Endothelial cell of umbilical vein (primary cell): ENCODE measurements around the gene GRHPR. TPM values are rescaled to one million over a fixed set of nuclear protein-coding genes. Genes with fewer than 3 reads are reported as not detected.

ENCODE experiments used
- BruUV-seq: library from RNA; stranded (reverse); fragments of 400-500 nt; replicated peaks from 2 replicates; lab custom pipeline; 2021; lab: Mats Ljungman, UMichigan
- CTCF ChIA-PET: fragments of 300-600, 350-600 bp; sonication (Branson Sonifier 250); formaldehyde crosslinking; loops from one replicate; lab custom pipeline; 2021; ENCODE audit warnings: antibody characterized with exemption, inconsistent platforms; lab: Charles Lee
- POLR2A ChIA-PET: fragments of 300-600, 350-600 bp; sonication (Branson Sonifier 250); formaldehyde crosslinking; loops from one replicate; lab custom pipeline; 2021; ENCODE audit warnings: antibody characterized with exemption, inconsistent platforms; lab: Charles Lee
- DNase-seq: peaks from one replicate; pipeline ENCODE4 v3.0.0-alpha.2; 2011; ENCODE audit warnings: low read depth, low spot score
- FAIRE-seq: peaks from 2 replicates; lab custom pipeline; 2011; peaks lifted over from hg19 to GRCh38; lab: Jason Lieb, UNC
- H2AFZ ChIP-seq: 2 replicates; pipeline ENCODE4 v1.6.0; 2012; ENCODE audit warnings: low read depth, low read length, control low read depth, inconsistent platforms
- H3K27ac ChIP-seq: 2 replicates; pipeline ENCODE4 v1.5.1; 2011; ENCODE audit warnings: low read depth, mild to moderate bottlenecking, control low read depth, low read length, moderate library complexity; ENCODE audit not compliant: insufficient read depth
- H3K27me3 ChIP-seq, 2 experiments: 2 replicates each; pipeline versions ENCODE4 v1.6.0 to v1.6.1; 2011; ENCODE audit warnings: low read length in 2 of 2, mixed read lengths in 1 of 2; ENCODE audit not compliant: control insufficient read depth in 2 of 2, insufficient read depth in 2 of 2
- H3K36me3 ChIP-seq, 2 experiments: 2 replicates in 1 of 2; 3 replicates in 1 of 2; pipeline ENCODE4 v1.5.1; 2011; ENCODE audit warnings: low read length in 2 of 2, mild to moderate bottlenecking in 1 of 2, moderate library complexity in 1 of 2; ENCODE audit not compliant: control insufficient read depth in 2 of 2, insufficient read depth in 2 of 2; ENCODE audit errors: extremely low read depth in 1 of 2
- H3K4me1 ChIP-seq: 3 replicates; pipeline ENCODE4 v1.5.1; 2011; ENCODE audit warnings: mild to moderate bottlenecking, low read length; ENCODE audit not compliant: control insufficient read depth, insufficient read depth; ENCODE audit errors: extremely low read depth
- H3K4me2 ChIP-seq: 2 replicates; pipeline ENCODE4 v1.6.1; 2011; ENCODE audit warnings: low read length, control low read depth, mixed read lengths; ENCODE audit not compliant: insufficient read depth
- H3K4me3 ChIP-seq, 3 experiments: fragments of 200-600 bp in 1 of 3; sonication (generic), shearing (Covaris generic) in 1 of 3; replicated peaks in 1 of 3; 2 replicates each; pipeline ENCODE4 v1.5.1; 2011 to 2016; ENCODE audit warnings: control low read depth in 3 of 3, low read length in 3 of 3, mild to moderate bottlenecking in 2 of 3, inconsistent platforms in 1 of 3, low read depth in 1 of 3, moderate library complexity in 1 of 3; ENCODE audit not compliant: insufficient read depth in 1 of 3
- H3K79me2 ChIP-seq: 2 replicates; pipeline ENCODE4 v1.6.0; 2012; ENCODE audit warnings: low read length, inconsistent platforms; ENCODE audit not compliant: control insufficient read depth, insufficient read depth
- H3K9ac ChIP-seq: replicated peaks from 2 replicates; pipeline ENCODE3; 2011; ENCODE audit warnings: low read length, control low read depth; ENCODE audit not compliant: insufficient read depth; ENCODE audit errors: extremely low read depth
- H3K9me1 ChIP-seq: replicated peaks from 3 replicates; pipeline ENCODE4 v1.6.0; 2011; ENCODE audit warnings: mild to moderate bottlenecking, low read length; ENCODE audit not compliant: control insufficient read depth, insufficient read depth; ENCODE audit errors: extremely low read depth
- H3K9me3 ChIP-seq: replicated peaks from 2 replicates; pipeline ENCODE4 v1.5.1; 2012; ENCODE audit warnings: low read length, inconsistent platforms; ENCODE audit not compliant: control insufficient read depth, insufficient read depth
- H4K20me1 ChIP-seq: replicated peaks from 2 replicates; pipeline ENCODE3; 2011; ENCODE audit warnings: mild to moderate bottlenecking, low read length; ENCODE audit not compliant: control insufficient read depth, insufficient read depth; ENCODE audit errors: extremely low read depth
- EZH2 ChIP-seq: IDR thresholded peaks from 2 replicates; pipeline ENCODE4 v1.6.1; 2012; ENCODE audit warnings: borderline replicate concordance, low read depth, mild to moderate bottlenecking, moderate library complexity, low read length, inconsistent platforms; ENCODE audit not compliant: severe bottlenecking
- FOS ChIP-seq: IDR thresholded peaks from 2 replicates; pipeline ENCODE4 v1.6.1; 2011; ENCODE audit warnings: mild to moderate bottlenecking, low read length, moderate library complexity, borderline replicate concordance; ENCODE audit not compliant: insufficient read depth
- GATA2 ChIP-seq: IDR thresholded peaks from 2 replicates; pipeline ENCODE4 v1.7.0; 2011; ENCODE audit warnings: low read depth, mild to moderate bottlenecking, moderate library complexity, mixed read lengths, low read length; ENCODE audit not compliant: insufficient read length, insufficient read depth
- JUN ChIP-seq: IDR thresholded peaks from 2 replicates; pipeline ENCODE4 v1.6.1; 2011; ENCODE audit warnings: borderline replicate concordance, low read depth; ENCODE audit not compliant: insufficient read length, insufficient read depth
- MYC ChIP-seq: IDR thresholded peaks from one replicate; pipeline ENCODE4 v1.6.1; 2011; ENCODE audit warnings: mild to moderate bottlenecking, low read depth, low read length
- POLR2A ChIP-seq: IDR thresholded peaks from 2 replicates; pipeline ENCODE4 v1.6.1; 2012; ENCODE audit warnings: low read depth, mild to moderate bottlenecking, control low read depth, low read length
- POLR2AphosphoS5 ChIP-seq: IDR thresholded peaks from 2 replicates; pipeline ENCODE4 v1.6.1; 2012; ENCODE audit warnings: low read depth, mild to moderate bottlenecking, control low read depth, low read length, moderate library complexity; ENCODE audit not compliant: insufficient read depth
- dilution Hi-C: fragments of 300-500 bp; cut with MboI; formaldehyde crosslinking; loops from one replicate; pipeline ENCODE4 v1.15.0; 2019; ENCODE audit warnings: low sequenced_read_pairs; ENCODE audit not compliant: extremely low pct_ligation_motif_present
- intact Hi-C: fragments of 100-400 bp; cut with micrococcal nuclease; formaldehyde crosslinking; loops from one replicate; pipeline ENCODE4 v1.10.0; 2022
- polyA plus RNA-seq, 4 experiments: library from polyadenylated mRNA; depleted of rRNA in 3 of 4; stranded (reverse) in 3 of 4; unstranded in 1 of 4; fragments of >200 nt; gene quantifications; 2 replicates each; pipeline versions ENCODE4 v1.2.1 to v1.2.3, GENCODE V29; 2011 to 2012; ENCODE audit warnings: missing spikeins in 1 of 4
- total RNA-seq: library from RNA; stranded (reverse); gene quantifications from 2 replicates; pipeline ENCODE4 v1.2.3, GENCODE V29; 2021
- TF ChIP-seq, protein P1 (sequence below), 2 donors: IDR thresholded peaks; 1 replicate in 1 of 2; 2 replicates in 1 of 2; pipeline ENCODE4 v1.5.1; 2011; ENCODE audit warnings: low read length in 2 of 2, mild to moderate bottlenecking in 2 of 2, moderate library complexity in 2 of 2, control low read depth in 1 of 2, inconsistent platforms in 1 of 2, low read depth in 1 of 2; ENCODE audit not compliant: insufficient read depth in 1 of 2; ENCODE audit errors: extremely low read depth in 1 of 2
- TF ChIP-seq, protein P2 (sequence below): IDR thresholded peaks from 2 replicates; pipeline ENCODE4 v1.6.1; 2011; ENCODE audit not compliant: insufficient read depth, insufficient read length

Gene GRHPR
- total and polyA plus RNA-seq, 2 donors (not counting 3 experiments of a cell fraction or from before 2014, with no cell fraction given): 91.2 to 247 TPM

DNA sequence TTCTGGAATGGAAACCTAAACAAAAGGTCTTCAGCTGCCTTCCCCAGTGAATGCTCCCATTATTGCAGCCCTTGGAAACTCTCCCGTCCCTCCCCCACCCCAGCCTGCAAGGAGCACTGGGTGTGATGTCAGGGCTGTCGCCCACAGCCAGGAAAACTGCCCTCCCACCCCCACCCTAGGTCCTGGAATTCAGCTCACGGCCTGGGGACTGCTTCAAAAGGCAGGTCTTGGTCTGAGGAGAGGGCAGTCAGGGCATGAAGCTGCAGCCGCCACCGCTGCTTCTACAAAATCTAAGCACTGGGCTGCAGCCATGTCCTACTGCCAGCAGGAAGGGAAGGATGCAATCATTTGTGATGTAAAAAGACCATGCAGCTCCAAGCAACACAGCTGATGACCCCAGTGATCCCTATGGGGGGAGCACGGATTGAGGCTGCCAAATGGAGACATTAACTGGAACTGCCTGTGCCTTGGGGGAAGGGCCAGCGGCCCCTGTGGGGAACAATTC lies 11.4 kb downstream of the GRHPR start:
- no peaks in the 10 kb centered on the region for H3K9me3 ChIP-seq
- H3K4me2 ChIP-seq: no peak overlapping the region
- no peak for FAIRE-seq
- CTCF ChIA-PET: no interaction called here
- H3K9ac ChIP-seq: no peak overlapping the region
- no peaks in the 10 kb centered on the region for H3K4me1 ChIP-seq
- H3K4me3 ChIP-seq: no peak overlapping the region
- no peaks in the 10 kb centered on the region for H4K20me1 ChIP-seq
- peaks cover 2% of the 10 kb centered on the region for H3K79me2 ChIP-seq
- peaks cover 4 to 36% of the 10 kb centered on the region in 2 experiments for H3K36me3 ChIP-seq
- POLR2A ChIA-PET: interaction anchor here (0.6 kb wide), 1 partner anchor 70 kb away, joined by 19 read pairs; no protein-coding TSS in a partner anchor
- dilution Hi-C loops (no loop called here), intact Hi-C loops (no loop called here)
- no peak overlapping the region for H3K27ac ChIP-seq
- no peaks in the 10 kb centered on the region for H3K27me3 ChIP-seq
- peak; percentile 20 for DNase-seq
- no peaks in the 10 kb centered on the region for H3K9me1 ChIP-seq
- no TSS peak for BruUV-seq
- H2AFZ ChIP-seq: no peak overlapping the region
- TF ChIP-seq, protein P1, sequence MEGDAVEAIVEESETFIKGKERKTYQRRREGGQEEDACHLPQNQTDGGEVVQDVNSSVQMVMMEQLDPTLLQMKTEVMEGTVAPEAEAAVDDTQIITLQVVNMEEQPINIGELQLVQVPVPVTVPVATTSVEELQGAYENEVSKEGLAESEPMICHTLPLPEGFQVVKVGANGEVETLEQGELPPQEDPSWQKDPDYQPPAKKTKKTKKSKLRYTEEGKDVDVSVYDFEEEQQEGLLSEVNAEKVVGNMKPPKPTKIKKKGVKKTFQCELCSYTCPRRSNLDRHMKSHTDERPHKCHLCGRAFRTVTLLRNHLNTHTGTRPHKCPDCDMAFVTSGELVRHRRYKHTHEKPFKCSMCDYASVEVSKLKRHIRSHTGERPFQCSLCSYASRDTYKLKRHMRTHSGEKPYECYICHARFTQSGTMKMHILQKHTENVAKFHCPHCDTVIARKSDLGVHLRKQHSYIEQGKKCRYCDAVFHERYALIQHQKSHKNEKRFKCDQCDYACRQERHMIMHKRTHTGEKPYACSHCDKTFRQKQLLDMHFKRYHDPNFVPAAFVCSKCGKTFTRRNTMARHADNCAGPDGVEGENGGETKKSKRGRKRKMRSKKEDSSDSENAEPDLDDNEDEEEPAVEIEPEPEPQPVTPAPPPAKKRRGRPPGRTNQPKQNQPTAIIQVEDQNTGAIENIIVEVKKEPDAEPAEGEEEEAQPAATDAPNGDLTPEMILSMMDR (IDR thresholded peaks at IDR 0.05; ENCODE audit: extremely low read depth in 1 of 2, insufficient read depth in 1 of 2, low read depth in 1 of 2, low read length in 2 of 2): no peak
- TF ChIP-seq POLR2AphosphoS5 (no peak), POLR2A (no peak), MYC (no peak)
- TF ChIP-seq, protein P2, sequence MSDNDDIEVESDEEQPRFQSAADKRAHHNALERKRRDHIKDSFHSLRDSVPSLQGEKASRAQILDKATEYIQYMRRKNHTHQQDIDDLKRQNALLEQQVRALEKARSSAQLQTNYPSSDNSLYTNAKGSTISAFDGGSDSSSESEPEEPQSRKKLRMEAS: no peak

DNA sequence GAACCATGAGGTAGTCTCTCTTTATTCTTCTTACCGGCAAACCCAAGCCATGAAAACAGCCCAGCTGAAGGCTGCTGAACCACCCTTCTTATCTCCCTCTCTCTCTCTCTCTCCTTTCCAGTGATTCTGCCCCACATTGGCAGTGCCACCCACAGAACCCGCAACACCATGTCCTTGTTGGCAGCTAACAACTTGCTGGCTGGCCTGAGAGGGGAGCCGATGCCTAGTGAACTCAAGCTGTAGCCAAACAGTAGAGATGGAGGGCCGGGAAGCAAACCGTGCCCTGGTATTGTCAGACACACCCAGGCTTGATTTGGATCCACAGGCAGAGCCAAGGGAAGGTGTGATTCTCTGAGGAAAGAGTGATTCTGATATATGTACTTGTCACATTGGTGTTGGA lies 14.0 kb downstream of the GRHPR start:
- Histone ChIP-seq H3K9ac (no peak overlapping the region), H2AFZ (no peak overlapping the region), H4K20me1 (no peaks in the 10 kb centered on the region), H3K4me3 (no peak overlapping the region), H3K27me3 (no peaks in the 10 kb centered on the region), H3K9me1 (no peaks in the 10 kb centered on the region), H3K36me3 (peaks cover 3 to 35% of the 10 kb centered on the region in 2 experiments), H3K27ac (no peak overlapping the region), H3K79me2 (peaks cover 2% of the 10 kb centered on the region), H3K9me3 (no peaks in the 10 kb centered on the region), H3K4me1 (no peaks in the 10 kb centered on the region), H3K4me2 (no peak overlapping the region)
- dilution Hi-C loops (no loop called here), intact Hi-C loops (no loop called here)
- TF ChIP-seq, protein P1 (IDR thresholded peaks at IDR 0.05; ENCODE audit: extremely low read depth in 1 of 2, insufficient read depth in 1 of 2, low read depth in 1 of 2, low read length in 2 of 2): no peak
- TF ChIP-seq, protein P2: no peak
- TF ChIP-seq POLR2AphosphoS5 (no peak), GATA2 (no peak), EZH2 (no peak), POLR2A (no peak), MYC (no peak), FOS (no peak), JUN (no peak)
- ChIA-PET POLR2A (no interaction called here), CTCF (interaction anchor here (0.6 to 0.8 kb wide), 2 partner anchors 29 to 45 kb away, joined by 3 read pairs; partner anchors contain the start of gene ZBTB5)
- BruUV-seq: no TSS peak
- FAIRE-seq (no peak), DNase-seq (no peak)
